Uterus (tissue), 2 donors: ENCODE results near the gene FAM43B.

ENCODE experiments used
- POLR2A ChIP-seq, 2 donors: fragments of 450-650 bp; IDR thresholded peaks; one replicate each; pipeline ENCODE4 v1.6.1; 2016; ENCODE audit warnings: antibody characterized with exemption in 2 of 2, mild to moderate bottlenecking in 1 of 2, moderate library complexity in 1 of 2
- TF ChIP-seq, protein P1 (sequence below), 4 experiments: fragments of 200-600 bp in 2 of 4; fragments of 450-650 bp in 2 of 4; sonication (generic) in 2 of 4; IDR thresholded peaks; one replicate each; pipeline ENCODE4 v1.5.1; 2016 to 2019; ENCODE audit warnings: antibody characterized with exemption in 4 of 4, mild to moderate bottlenecking in 2 of 4, moderate library complexity in 1 of 4

DNA sequence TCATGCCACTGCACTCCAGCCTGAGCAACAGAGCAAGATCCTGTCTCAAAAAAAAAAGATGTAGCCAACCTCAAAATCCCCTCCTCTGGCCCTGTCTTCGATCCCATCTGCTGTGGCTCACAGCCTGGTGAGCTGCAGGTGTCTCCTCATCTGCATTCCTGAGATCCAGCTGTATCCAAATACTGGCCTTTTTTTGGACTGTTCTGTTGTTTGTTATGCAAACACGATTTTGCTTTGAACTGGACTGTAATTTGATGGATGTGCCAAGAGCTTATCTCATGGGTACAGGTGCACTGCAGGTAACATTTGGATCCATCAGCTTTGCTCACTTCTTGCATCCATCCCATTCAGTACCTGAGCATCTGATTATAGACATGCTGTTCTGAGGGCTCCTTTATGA, 14.1 kb upstream of the FAM43B start:
- TF ChIP-seq, protein P1, sequence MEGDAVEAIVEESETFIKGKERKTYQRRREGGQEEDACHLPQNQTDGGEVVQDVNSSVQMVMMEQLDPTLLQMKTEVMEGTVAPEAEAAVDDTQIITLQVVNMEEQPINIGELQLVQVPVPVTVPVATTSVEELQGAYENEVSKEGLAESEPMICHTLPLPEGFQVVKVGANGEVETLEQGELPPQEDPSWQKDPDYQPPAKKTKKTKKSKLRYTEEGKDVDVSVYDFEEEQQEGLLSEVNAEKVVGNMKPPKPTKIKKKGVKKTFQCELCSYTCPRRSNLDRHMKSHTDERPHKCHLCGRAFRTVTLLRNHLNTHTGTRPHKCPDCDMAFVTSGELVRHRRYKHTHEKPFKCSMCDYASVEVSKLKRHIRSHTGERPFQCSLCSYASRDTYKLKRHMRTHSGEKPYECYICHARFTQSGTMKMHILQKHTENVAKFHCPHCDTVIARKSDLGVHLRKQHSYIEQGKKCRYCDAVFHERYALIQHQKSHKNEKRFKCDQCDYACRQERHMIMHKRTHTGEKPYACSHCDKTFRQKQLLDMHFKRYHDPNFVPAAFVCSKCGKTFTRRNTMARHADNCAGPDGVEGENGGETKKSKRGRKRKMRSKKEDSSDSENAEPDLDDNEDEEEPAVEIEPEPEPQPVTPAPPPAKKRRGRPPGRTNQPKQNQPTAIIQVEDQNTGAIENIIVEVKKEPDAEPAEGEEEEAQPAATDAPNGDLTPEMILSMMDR (IDR thresholded peaks at IDR 0.05): no peak
- TF ChIP-seq POLR2A (IDR thresholded peaks at IDR 0.05): no peak
